ENCODE measurements around the gene TOX2.

TOX2 gene

GRCh38 chr20:43977252-43977651 lies 62.6 kb downstream of the TOX2 start:
- DNase-seq (ENCODE audit: low read depth in 2 of 2), result no peak

DNA sequence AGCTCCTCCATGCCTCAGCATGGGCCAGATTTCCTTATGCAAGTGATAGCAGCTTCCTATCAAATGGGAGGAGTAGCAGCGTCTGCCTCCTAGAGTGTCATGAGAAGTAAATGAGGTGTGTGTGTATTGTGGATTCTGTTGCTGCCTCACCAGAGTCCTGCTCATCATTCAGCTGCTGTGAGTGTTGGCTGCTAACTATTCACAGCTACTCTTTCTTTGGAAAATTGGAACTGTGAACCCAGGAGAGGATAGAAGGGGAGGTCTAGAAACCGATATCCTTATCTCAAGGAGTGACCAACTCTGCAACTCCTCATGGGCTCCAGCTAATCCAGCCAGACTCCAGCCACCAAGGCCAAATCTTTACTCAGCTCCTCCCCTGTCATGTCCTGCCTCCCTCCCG lies 63.3 kb downstream of the TOX2 start:
- DNase-seq (ENCODE audit: low read depth in 2 of 2), result no peak

DNA sequence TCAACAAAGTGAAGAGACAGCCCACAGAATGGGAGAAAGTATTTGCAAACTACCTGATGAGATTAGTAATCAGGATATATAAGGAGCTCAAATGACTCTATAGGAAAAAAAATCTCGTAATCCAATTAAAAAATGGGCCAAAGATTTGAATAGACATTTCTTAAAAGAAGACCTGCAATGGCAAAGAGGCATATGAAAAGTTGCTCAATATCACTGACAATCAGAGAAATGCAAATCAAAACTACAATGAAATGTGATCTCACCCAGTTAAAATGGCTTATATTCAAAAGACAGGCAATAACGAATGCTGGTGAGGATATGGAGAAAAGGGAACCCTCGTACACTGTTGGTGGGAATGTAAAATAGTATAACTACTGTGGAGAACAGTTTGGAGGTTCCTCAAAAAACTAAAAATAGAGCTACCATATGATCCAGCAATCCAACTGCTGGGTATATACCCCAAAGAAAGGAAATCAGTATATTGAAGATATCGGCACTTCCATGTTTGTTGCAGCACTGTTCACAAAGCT lies 65.0 kb downstream of the TOX2 start:
- DNase-seq (ENCODE audit: low read depth in 2 of 2), result no peak

GRCh38 chr20:43981540-43981939 lies 66.9 kb downstream of the TOX2 start:
- no peak for DNase-seq (ENCODE audit: low read depth in 2 of 2)

GRCh38 chr20:43982016-43982415 lies 67.4 kb downstream of the TOX2 start:
- no peak for DNase-seq (ENCODE audit: low read depth in 2 of 2)

DNA sequence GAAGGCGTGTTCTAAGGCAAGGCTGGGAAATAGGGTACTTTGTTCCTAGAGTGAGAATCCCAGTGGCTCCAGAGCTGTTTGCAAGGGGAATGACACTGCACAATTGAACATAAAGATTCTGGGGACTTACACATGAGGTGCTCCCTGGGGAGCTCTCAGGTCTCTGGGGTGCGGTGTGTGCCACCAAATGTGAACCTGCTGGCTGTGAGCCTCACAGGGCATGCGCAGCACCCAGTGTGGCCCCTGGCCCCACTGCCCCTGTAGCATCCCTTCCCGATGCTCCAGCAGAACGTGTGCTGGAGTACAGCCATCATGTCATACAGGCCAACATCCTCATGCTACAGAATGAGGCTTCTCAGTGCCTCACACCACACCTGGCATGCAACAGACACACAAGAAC lies 68.2 kb downstream of the TOX2 start:
- no peak for DNase-seq (ENCODE audit: low read depth in 2 of 2)

DNA sequence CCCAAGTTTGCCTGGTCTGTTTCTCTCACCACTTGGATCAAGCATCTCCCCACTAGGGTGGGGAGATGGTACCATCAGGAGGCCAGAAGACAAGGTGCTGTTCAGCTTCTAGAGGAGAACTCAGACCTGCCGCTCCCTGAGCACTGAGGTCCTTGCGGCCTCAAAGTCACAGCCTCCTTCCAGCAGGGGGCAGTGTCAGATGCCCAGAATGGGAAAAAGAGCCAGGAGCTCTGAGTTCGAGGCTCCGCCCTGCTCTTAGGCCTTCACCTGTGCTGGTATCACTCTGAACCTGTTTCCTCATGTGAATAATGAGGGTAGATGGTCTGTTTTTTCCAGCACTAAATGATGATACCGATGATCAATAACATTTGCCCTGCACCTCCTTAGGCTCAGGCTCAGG lies 68.7 kb downstream of the TOX2 start:
- DNase-seq (ENCODE audit: low read depth in 2 of 2), result peak; percentile 26 to 46

- no peak for DNase-seq (ENCODE audit: low read depth in 2 of 2)
These were observed 69.3 kb downstream of the TOX2 start for GRCh38 chr20:43983904-43984361.

DNA sequence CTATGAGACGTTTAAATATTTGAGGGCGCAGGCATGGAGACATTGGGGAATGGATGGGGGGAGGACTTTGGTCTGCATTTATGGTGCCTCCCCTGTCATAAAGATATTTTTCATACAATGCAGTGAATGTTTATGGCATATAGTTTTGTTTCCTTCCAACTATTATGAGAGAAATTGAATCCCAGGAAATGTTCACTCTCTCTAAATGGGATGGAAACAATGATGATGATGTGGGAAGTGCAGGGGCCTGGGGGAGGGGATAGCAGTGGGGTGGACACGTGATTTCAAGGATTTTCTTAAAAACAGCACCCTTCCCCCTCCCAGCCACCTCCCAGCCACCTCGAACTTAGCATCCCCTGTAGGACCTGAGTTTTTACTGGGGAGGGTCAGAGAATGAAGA lies 69.9 kb downstream of the TOX2 start:
- no peak for DNase-seq (ENCODE audit: low read depth in 2 of 2)

DNA sequence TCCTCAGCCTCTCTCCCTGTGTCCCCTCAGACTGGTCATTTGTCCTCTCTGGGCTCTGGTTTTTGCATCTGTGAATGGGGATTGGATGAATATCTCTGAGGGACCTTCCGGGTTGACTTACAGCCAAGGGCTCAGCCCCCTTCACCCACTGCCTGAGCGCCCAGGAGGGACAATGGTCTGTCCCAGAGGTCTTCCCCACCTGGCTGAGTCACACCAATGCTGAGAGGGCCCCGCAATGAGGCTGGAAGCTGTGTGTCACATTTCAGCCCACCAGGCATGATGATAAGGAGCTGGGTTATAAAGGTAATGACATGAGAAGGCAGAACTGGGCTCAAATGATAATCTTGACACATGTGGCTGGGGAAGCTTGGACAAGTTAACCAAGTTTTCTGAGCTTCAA lies 70.5 kb downstream of the TOX2 start:
- no peak for DNase-seq (ENCODE audit: low read depth in 2 of 2)

DNA sequence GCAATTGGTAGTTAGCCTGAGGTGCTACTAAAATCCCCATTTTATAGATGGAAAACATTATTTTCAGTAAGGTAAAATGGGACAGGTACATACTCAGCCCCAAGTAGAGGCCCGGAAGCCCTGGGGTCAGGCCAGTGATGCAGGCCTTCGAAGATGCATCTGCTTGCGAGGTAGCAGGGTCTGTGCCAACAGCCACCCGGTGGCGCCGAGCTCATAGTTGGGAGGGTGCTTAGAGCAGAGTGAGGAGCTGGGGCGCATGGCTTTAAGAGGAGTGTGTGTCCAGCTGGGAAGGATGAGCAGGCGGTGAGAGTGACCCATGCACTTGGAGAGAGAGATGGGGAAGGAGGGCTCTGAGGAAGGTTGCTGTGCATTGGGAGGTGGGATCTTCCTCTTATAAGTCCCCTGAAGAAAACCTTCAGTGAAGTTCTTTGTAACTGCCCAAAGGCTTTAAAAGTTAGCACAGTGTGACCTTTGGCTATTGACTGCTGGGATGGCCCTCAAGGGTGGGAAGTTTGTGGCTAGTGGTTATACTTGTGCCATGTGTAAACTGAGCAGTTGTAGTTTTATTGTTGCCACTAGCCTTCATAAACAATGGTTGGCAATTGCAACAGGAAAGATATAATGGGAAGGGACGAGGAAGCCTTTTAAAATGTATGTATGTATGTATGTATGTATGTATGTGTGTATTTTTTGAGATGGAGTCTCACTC lies 71.1 kb downstream of the TOX2 start:
- no peak for DNase-seq (ENCODE audit: low read depth in 2 of 2)

DNA sequence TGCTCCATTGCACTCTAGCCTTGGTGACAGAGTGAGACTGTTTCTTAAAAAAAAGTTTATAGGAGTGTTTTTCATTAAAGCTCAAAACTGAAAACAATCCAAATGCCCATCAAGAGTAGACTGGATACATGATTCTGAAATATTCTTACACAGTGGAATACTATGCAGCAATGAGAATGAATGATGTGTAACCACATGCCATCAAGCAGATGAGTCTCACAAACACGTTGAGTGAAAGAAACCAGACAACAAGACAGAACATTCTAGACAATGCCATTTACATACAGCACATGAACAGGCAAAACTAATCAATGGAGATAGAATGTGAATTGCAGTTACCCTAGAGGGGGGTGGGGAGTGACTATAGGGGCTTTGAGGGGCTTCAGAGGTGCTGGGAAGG lies 72.4 kb downstream of the TOX2 start:
- no peak for DNase-seq (ENCODE audit: low read depth in 2 of 2)

DNA sequence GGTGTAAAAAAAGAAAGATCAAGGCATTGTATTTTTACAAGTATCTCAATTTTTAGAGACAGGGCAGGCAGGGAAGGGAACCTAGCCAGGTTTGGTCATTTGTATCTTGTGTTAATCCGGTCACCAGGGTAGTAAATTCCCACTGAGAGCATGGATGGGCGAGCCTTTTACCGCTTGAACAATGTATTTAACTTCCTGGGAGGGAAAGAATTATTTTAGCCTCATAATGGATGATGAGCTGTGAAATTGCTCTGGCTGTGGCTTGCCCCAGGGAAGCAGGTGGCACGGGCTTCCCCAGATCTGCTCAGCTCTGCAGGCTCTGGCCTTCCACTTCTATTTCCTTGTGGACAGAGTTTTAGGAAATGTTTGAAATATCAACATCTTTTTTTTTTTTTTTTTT lies 72.9 kb downstream of the TOX2 start:
- DNase-seq (ENCODE audit: low read depth in 2 of 2), result no peak

DNA sequence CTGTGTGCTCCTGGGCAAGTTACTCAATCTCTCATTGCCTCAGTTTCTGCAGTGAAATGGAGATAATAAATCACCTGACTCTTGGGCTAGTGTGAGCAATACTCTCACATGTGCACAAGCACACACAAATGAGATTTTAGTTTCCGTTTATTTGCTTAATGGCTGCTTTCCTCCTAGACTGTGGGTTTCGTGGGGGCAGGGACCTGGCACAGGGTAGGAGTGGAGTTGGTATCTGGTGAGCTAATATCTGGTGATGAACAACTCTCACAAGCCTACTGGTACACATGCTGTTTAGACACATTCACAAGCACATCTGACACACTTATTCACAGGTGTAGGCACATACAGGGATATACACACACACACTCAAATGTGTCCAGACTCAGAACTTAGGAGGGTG lies 73.8 kb downstream of the TOX2 start:
- DNase-seq (ENCODE audit: low read depth in 2 of 2), result no peak

GRCh38 chr20:43988867-43989266 lies 74.2 kb downstream of the TOX2 start:
- DNase-seq (ENCODE audit: low read depth in 2 of 2), result no peak

DNA sequence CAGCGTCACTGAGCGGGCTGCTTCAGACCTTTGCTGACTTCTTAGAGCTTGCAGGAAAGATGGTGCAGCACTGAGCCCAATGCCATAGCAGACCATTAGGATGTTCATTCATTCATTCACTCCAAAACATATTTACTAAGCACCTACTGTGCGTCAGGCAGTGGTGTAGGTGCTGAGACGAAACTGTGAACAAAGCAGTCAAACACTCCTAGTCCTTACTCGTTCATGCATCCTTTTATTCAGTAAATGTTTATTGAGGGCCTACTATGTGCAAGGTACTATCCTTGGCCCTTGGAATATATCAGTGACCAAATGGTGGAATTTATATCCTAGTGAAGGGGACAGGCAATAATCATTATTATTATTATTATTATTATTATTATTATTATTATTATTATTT lies 76.6 kb downstream of the TOX2 start:
- no peak for DNase-seq (ENCODE audit: low read depth in 2 of 2)

GRCh38 chr20:43991982-43992381 lies 77.3 kb downstream of the TOX2 start:
- no peak for DNase-seq (ENCODE audit: low read depth in 2 of 2)

DNA sequence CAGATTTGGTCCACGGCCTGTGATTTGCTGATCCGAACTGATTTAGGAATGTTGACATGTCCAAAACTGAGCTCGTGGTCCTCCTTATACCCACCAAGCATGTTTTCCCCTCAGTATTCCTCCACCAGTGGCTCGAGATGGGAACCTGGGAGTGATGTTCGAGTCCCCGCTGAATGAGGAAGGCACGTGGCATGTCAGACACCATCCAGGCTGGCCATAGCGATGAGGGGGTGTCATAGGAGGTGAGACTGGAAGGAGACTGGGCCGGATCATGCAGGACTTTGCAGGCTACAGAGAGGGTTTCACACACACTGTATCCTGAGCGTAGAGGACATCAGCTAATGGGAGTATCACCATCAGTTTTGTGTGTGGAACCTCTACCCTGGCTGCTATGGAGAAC lies 78.2 kb downstream of the TOX2 start:
- no peak for DNase-seq (ENCODE audit: low read depth in 2 of 2)

GRCh38 chr20:43993560-43993959 lies 78.9 kb downstream of the TOX2 start:
- no peak for DNase-seq (ENCODE audit: low read depth in 2 of 2)

- no peak for DNase-seq (ENCODE audit: low read depth in 2 of 2)
These were observed 79.9 kb downstream of the TOX2 start for GRCh38 chr20:43994486-43995100.

DNA sequence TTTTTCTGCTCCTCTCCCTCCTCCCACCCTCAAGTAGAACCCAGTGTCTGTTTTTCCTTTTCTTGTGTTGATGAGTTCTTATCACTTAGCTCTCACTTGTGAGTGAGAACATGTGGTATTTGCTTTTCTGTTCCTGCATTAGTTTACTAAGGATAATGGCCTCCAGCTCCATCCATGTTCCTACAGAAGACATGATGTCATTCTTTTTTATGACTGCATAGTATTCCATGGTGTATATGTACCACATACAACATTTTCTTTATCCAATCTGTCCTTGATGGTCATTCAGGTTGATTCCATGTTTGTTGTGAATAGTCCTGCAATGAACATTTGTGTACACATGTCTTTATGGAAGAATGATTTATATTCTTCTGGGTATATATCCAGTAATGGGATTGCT lies 81.0 kb downstream of the TOX2 start:
- DNase-seq (ENCODE audit: low read depth in 2 of 2), result no peak

DNA sequence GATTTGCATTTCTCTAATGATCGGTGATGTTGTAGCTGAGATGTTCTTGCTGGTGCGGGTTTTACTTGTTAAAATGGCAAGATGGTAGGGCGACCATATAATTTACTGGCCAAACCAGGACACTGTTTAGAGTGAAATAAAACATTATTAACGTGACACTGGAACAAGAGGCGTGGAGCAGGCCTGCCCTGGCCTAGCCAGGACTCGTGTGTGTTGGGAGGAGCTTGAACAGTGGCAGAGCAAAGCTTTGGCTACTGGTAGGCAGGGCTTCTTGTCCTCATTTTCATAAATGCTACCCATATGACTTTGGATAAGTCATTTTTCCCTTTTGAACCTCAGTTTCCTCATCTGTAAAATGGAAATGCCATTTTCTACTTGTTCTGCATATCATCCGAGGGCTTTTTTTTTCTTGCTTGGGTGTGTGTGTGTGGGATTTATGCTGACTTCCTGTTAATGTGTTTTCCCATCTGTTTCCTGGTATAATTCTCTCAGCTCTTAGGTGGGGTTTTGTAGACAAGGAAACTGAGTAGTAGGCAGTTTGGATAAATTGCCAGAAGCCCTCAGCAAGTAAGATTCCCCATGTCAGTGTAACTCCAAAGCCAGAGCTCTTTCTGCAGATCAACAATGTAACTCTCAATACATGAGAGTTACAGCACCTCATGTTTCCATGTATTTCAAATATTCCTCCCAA lies 81.7 kb downstream of the TOX2 start:
- DNase-seq (ENCODE audit: low read depth in 2 of 2), result no peak

- no peak for DNase-seq (ENCODE audit: low read depth in 2 of 2)
These were observed 85.2 kb downstream of the TOX2 start for GRCh38 chr20:43999848-44000247.

Measured in stimulated activated CD8-positive, alpha-beta memory T cell treated with anti-CD3 and anti-CD28 coated beads, Interleukin-2, amount 100 ng/mL, for 48 hours (primary cell).